Neural cell (in vitro differentiated cells): ENCODE measurements around the gene THBS2. TPM values are rescaled to one million over a fixed set of nuclear protein-coding genes. Genes with fewer than 3 reads are reported as not detected.

ENCODE experiments used
- H2AFZ ChIP-seq: fragments of 200-600, 300-800 bp; sonication (generic), shearing (Covaris generic); 2 replicates; pipeline ENCODE4 v1.6.0; 2014; ENCODE audit warnings: low read depth, mild to moderate bottlenecking, antibody characterized with exemption, low read length, moderate library complexity
- H3F3A ChIP-seq: fragments of 200-600 bp; shearing (Covaris generic); 2 replicates; pipeline ENCODE4 v1.6.1; 2016; ENCODE audit warnings: mild to moderate bottlenecking, moderate library complexity, mixed read lengths, antibody characterized with exemption, low read length; ENCODE audit not compliant: insufficient read depth, poor library complexity, severe bottlenecking
- H3K27ac ChIP-seq: fragments of 200-600, 300-800 bp; sonication (generic), shearing (Covaris generic); 2 replicates; pipeline ENCODE4 v1.5.1; 2014; ENCODE audit warnings: mild to moderate bottlenecking, low read length, moderate library complexity
- H3K27me3 ChIP-seq: fragments of 300-800, 200-600 bp; sonication (generic), shearing (Covaris generic); 2 replicates; pipeline ENCODE4 v1.6.0; 2014; ENCODE audit warnings: mild to moderate bottlenecking, low read depth, low read length, moderate library complexity; ENCODE audit not compliant: insufficient read depth
- H3K36me3 ChIP-seq: fragments of 300-800, 200-600 bp; sonication (generic), shearing (Covaris generic); 2 replicates; pipeline ENCODE4 v1.5.1; 2014; ENCODE audit warnings: mild to moderate bottlenecking, antibody characterized with exemption, low read length, moderate library complexity; ENCODE audit not compliant: insufficient read depth
- H3K4me2 ChIP-seq: fragments of 300-800, 200-600 bp; sonication (generic), shearing (Covaris generic); 2 replicates; pipeline ENCODE4 v1.6.0; 2014; ENCODE audit warnings: mild to moderate bottlenecking, low read length
- H3K4me3 ChIP-seq: fragments of 300-800, 200-600 bp; sonication (generic), shearing (Covaris generic); 2 replicates; pipeline ENCODE4 v1.5.1; 2014; ENCODE audit warnings: mild to moderate bottlenecking, low read length, moderate library complexity
- H3K79me2 ChIP-seq: fragments of 200-600 bp; shearing (Covaris generic); replicated peaks from 2 replicates; pipeline ENCODE4 v1.6.0; 2014; ENCODE audit warnings: mild to moderate bottlenecking, low read length, moderate library complexity; ENCODE audit not compliant: insufficient read depth
- H3K9ac ChIP-seq: fragments of 300-800, 200-600 bp; sonication (generic), shearing (Covaris generic); 2 replicates; pipeline ENCODE4 v1.6.1; 2016; ENCODE audit warnings: mild to moderate bottlenecking, low read length, mixed read lengths
- H3K9me2 ChIP-seq: fragments of 200-600 bp; shearing (Covaris generic); 2 replicates; pipeline ENCODE4 v1.6.1; 2016; ENCODE audit warnings: mild to moderate bottlenecking, low read length, mixed read lengths; ENCODE audit not compliant: insufficient read depth
- H3K9me3 ChIP-seq: fragments of 200-600, 300-800 bp; sonication (generic), shearing (Covaris generic); 2 replicates; pipeline ENCODE4 v1.6.1; 2016; ENCODE audit warnings: mild to moderate bottlenecking, mixed run types, low read length, moderate library complexity, mixed read lengths
- H4K20me1 ChIP-seq: fragments of 200-600 bp; shearing (Covaris generic); 2 replicates; pipeline ENCODE4 v1.6.1; 2016; ENCODE audit warnings: mild to moderate bottlenecking, mixed run types; ENCODE audit not compliant: insufficient read depth
- CTCF ChIP-seq: fragments of 450-650 bp; IDR thresholded peaks from 2 replicates; pipeline ENCODE4 v1.5.1; 2014; ENCODE audit warnings: antibody characterized with exemption, mild to moderate bottlenecking, moderate library complexity; ENCODE audit not compliant: poor library complexity, severe bottlenecking
- EP300 ChIP-seq: fragments of 450-650 bp; conservative IDR thresholded peaks from 2 replicates; pipeline ENCODE4 v1.6.1; 2014; ENCODE audit warnings: antibody characterized with exemption, mild to moderate bottlenecking, moderate library complexity; ENCODE audit not compliant: poor library complexity, severe bottlenecking
- EZH2 ChIP-seq: fragments of 200-600, 300-800 bp; shearing (Covaris generic), sonication (generic); IDR thresholded peaks from 2 replicates; pipeline ENCODE4 v1.6.1; 2014; ENCODE audit warnings: antibody characterized with exemption, low read length, borderline replicate concordance, mild to moderate bottlenecking; ENCODE audit not compliant: insufficient read depth, poor library complexity, severe bottlenecking
- MXI1 ChIP-seq: fragments of 450-650 bp; conservative IDR thresholded peaks from 2 replicates; pipeline ENCODE4 v1.6.1; 2014; ENCODE audit warnings: antibody characterized with exemption, mild to moderate bottlenecking; ENCODE audit not compliant: poor library complexity, severe bottlenecking
- POLR2AphosphoS5 ChIP-seq: IDR thresholded peaks from 2 replicates; pipeline ENCODE4 v1.6.1; 2012
- REST ChIP-seq: IDR thresholded peaks from 2 replicates; pipeline ENCODE4 v1.6.1; 2012; ENCODE audit warnings: borderline replicate concordance
- SMC3 ChIP-seq: fragments of 450-650 bp; conservative IDR thresholded peaks from 2 replicates; pipeline ENCODE4 v1.6.1; 2014; ENCODE audit warnings: antibody characterized with exemption, mild to moderate bottlenecking, moderate library complexity; ENCODE audit not compliant: poor library complexity
- polyA plus RNA-seq: library from polyadenylated mRNA; depleted of rRNA; stranded (reverse); fragments of >200 nt; gene quantifications from 2 replicates; pipeline ENCODE4 v1.2.3, GENCODE V29; 2014

The THBS2 gene
- polyA plus RNA-seq, 1 donor from 2014 or later: 0.88 TPM

GRCh38 chr6:169173532-169174268 is 79.9 kb downstream of the THBS2 start:
- Histone ChIP-seq H3K27ac (no peak overlapping the region), H4K20me1 (no peaks in the 10 kb centered on the region), H3K9ac (no peak overlapping the region), H3K27me3 (no peaks in the 10 kb centered on the region), H3K79me2 (no peaks in the 10 kb centered on the region), H3K4me2 (no peak overlapping the region), H3K4me3 (no peak overlapping the region), H2AFZ (no peak overlapping the region), H3K9me2 (no peaks in the 10 kb centered on the region), H3F3A (no peaks in the 10 kb centered on the region), H3K9me3 (no peaks in the 10 kb centered on the region), H3K36me3 (no peaks in the 10 kb centered on the region)
- TF ChIP-seq CTCF: no peak

- H3K36me3 ChIP-seq: no peaks in the 10 kb centered on the region
- H4K20me1 ChIP-seq: no peaks in the 10 kb centered on the region
- H3F3A ChIP-seq: no peaks in the 10 kb centered on the region
- TF ChIP-seq EZH2 (no peak), MXI1 (no peak)
- H3K9me2 ChIP-seq: no peaks in the 10 kb centered on the region
- H2AFZ ChIP-seq: no peak overlapping the region
- no peak overlapping the region for H3K4me3 ChIP-seq
- no peak overlapping the region for H3K27ac ChIP-seq
- no peak overlapping the region for H3K4me2 ChIP-seq
- no peak overlapping the region for H3K9ac ChIP-seq
- no peaks in the 10 kb centered on the region for H3K27me3 ChIP-seq
- H3K9me3 ChIP-seq: no peaks in the 10 kb centered on the region
- no peaks in the 10 kb centered on the region for H3K79me2 ChIP-seq
Observed at GRCh38 chr6:169172946-169173345, 80.7 kb downstream of the THBS2 start.

GRCh38 chr6:169172456-169172855 is 81.2 kb downstream of the THBS2 start:
- no peaks in the 10 kb centered on the region for H3K9me2 ChIP-seq
- no peaks in the 10 kb centered on the region for H3K27me3 ChIP-seq
- H3K9ac ChIP-seq: no peak overlapping the region
- no peak overlapping the region for H3K4me3 ChIP-seq
- no peak overlapping the region for H3K4me2 ChIP-seq
- no peak overlapping the region for H3K27ac ChIP-seq
- H3K36me3 ChIP-seq: no peaks in the 10 kb centered on the region
- no peaks in the 10 kb centered on the region for H4K20me1 ChIP-seq
- TF ChIP-seq SMC3 (no peak), EZH2 (no peak), CTCF (no peak), REST (no peak), POLR2AphosphoS5 (no peak), EP300 (no peak)
- no peaks in the 10 kb centered on the region for H3K9me3 ChIP-seq
- H3K79me2 ChIP-seq: no peaks in the 10 kb centered on the region
- H3F3A ChIP-seq: no peaks in the 10 kb centered on the region
- no peak overlapping the region for H2AFZ ChIP-seq
